Stimulated activated CD4-positive, alpha-beta T cell treated with anti-CD3 and anti-CD28 coated beads, Interleukin-2, amount 100 ng/mL, for 48 hours (primary cell): ENCODE measurements around the gene DLK2.
"Not testable (repeated sequence)": the region's sequence is repeated elsewhere in the genome, so short reads cannot be mapped to it uniquely, and the experiment has no call there.

Experiments
- DNase-seq, 2 donors: peaks; one replicate each; pipeline ENCODE4 v3.0.0-alpha.2; 2020

DLK2 gene

DNA sequence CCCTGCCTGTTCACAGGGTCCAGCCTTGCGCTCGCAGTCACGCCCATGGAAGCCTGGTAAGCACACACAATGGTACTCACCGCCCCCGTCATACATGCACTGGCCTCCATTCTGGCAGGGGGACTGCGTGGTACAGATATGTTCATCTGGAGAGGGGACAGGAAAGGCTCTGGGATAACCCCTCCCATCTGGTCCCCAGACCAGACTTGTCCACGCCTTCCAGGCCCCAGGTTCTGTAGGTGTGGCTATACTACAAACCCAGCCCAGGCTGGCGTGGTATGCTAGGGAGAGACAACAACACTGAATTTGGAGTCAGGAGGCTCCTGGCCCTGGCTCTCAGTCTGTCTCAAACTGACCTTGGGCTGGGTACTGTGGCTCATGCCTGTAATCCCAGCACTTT lies 3.4 kb downstream of the DLK2 start:
- DNase-seq: no peak

DNA sequence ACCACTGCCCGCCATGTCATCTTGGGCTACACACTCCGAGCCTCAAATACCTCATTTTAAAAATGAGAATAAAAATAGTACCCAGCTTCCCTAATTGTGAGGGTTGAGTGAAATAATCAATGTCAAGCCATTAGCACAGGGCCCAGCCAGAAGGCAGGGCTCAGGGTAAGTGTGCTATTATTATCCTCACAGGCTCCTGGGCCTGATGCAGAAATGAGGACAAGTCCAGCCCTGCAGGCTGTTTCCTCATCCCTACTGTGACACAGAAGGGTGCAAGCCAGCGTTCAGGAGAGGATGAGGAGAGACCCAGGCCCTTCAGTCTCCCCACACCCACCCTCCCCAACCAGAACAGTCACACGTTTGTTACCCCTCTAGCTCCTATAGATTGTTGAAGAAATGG lies 4.0 kb downstream of the DLK2 start:
- DNase-seq: no peak

DNA sequence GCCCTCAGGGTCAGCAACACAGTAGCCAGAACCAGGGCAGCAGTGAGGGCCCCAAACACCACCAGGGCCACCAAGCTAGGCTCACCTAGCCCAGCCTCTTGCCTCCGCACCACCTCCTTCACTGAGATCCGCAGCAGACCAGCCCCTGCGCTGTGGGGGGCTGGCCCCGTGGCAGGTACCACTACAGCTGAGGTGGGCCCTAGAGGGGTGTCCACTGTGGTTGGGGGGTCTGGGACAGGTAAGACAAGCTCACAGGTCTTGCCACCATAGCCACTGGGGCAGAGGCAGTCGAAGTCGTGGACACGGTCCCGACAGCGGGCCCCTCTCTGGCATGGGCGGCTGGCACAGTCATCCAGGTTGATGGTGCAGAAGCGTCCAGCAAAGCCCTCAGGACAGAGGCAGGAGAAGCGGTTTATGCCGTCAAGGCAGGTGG lies 4.6 kb downstream of the DLK2 start:
- DNase-seq: no peak

DNA sequence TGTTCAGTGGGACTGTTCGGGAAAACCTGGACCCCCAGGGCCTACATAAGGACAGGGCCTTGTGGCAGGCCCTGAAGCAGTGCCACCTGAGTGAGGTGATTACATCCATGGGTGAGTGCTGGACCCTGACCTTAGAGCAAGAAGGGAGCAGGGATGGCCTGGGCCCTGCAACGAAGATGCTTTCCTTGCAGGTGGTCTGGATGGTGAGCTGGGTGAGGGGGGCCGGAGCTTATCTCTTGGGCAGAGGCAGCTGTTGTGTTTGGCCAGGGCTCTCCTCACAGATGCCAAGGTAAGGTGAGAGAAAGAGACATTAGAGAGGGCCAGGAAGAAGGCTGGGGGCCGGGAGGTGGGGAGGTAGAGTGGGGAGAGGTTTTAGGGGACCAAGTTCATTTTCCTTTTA lies 6.4 kb downstream of the DLK2 start:
- no peak for DNase-seq

DNA sequence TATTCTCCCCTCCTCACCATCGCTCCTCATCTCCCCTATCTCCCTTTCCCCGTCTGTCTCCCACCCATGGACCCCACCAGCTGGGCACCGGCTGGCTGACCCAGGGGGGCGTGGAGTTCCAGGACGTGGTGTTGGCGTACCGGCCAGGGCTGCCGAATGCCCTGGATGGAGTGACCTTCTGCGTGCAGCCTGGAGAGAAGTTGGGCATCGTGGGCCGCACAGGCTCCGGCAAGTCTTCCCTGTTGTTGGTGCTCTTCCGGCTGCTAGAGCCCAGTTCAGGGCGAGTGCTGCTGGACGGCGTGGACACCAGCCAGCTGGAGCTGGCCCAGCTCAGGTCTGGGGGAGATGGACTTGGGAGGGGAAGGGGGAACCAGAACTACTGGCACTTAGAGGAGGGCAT lies 7.7 kb downstream of the DLK2 start:
- DNase-seq: no peak

DNA sequence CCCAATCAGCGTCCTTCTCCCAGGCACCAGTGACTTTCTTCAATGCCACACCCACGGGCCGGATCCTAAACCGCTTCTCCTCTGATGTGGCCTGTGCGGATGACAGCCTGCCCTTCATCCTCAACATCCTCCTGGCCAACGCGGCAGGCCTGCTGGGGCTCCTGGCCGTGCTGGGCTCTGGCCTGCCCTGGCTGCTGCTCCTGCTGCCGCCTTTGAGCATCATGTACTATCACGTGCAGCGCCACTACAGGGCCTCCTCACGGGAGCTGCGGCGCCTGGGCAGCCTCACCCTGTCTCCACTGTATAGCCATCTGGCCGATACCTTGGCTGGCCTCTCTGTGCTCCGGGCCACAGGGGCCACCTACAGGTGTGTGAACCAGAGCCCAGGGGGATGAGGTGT lies 9.8 kb downstream of the DLK2 start:
- no peak for DNase-seq

DNA sequence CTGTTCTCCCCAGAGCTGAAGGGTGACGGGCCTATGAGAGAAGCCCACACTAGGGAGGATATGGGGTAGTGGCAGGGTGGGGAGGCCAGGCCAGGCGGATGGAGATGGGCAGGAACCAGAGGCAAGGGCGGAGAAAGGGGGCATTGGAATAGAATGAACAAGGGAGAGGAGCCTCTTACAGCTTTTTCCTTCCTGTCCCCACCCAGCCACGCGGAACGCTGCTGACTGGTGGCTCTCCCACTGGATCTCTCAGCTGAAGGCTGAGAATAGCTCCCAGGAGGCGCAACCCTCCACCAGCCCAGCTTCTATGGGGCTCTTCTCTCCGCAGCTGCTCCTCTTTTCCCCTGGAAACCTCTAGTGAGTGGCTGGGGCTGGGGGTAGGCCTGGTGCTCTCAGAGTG lies 10.8 kb downstream of the DLK2 start:
- no peak for DNase-seq

DNA sequence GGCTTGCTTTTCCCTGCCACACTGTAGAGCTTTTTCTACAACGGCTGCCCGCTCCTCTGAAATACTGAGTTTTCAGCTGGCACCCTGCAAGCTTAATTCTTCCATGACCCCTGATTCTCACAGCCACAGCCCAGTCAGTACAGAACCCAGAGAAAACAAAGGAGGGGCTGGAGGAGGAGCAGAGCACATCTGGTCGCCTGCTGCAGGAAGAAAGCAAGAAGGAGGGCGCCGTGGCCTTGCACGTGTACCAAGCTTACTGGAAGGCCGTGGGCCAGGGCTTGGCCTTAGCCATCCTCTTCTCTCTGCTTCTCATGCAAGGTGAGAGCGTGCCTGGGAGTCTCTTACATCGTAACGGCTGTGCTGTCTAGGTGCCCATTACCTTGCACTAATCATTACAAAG lies 11.3 kb downstream of the DLK2 start:
- no peak for DNase-seq

DNA sequence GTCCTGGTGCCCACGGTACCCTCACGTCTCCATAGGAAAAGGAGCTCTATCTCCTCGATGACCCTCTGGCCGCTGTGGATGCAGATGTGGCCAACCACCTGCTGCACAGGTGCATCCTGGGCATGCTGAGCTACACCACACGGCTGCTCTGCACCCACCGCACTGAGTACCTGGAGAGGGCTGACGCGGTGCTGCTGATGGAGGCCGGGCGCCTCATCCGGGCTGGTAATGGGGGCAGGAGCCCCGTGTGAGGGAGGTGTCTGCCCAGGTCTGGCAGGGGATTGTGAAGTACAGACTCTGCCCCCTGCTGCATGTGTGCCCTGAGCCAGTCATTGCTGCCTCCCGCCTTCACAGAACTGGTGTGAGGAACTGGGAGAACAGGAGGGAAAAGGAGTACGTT lies 12.4 kb downstream of the DLK2 start:
- no peak for DNase-seq

DNA sequence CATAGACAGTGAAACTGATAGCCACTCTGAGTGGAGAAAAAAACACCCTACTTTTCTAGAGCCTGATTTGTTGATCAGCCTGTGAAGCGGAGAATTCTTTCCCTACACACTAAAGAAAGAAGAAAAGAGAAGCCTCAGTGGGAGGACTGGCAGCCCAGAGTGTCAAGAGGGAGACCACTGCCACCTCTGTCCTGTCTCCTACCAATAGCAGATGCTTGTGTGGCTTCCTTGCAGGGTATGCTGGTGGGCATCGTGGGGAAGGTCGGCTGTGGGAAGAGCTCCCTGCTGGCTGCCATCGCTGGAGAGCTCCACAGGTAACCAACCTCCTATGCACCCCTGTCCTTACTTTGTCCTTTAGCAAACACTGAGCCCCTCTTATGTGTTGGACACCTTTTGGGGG lies 17.6 kb downstream of the DLK2 start:
- DNase-seq: no peak

DNA sequence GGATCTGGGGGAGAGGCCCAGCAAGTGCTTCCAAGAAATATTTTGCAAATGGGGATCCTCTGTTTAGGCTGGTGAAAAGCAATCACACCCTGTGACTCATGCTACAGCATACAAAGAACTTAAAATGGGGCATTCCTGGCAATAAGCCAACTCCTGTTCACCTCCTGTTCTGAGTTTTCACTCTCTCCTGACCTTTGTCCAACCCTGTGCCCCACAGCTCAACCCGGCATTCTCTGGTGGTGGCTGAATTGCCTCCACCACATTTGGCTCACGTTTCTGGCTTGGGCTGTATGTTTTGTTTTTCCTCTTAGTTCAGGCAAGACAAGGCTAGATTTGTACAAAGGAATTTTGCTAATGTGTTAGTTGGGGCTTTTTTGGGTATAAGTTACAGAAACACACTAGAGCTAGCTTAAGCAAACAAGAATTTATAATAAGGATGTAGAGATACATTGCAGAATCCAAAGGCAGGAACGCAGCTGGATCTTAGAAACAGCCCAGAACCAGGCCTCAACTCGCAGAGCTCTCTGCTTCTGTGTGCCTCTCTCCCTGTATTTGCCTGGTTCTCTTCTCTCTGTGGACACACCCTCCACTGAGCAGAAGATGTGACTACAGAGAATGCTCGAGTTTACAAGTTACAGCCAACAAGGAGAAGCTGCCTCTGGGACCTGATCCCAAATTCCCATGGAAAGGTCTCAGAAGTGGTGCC lies 18.6 kb downstream of the DLK2 start:
- no peak for DNase-seq

DNA sequence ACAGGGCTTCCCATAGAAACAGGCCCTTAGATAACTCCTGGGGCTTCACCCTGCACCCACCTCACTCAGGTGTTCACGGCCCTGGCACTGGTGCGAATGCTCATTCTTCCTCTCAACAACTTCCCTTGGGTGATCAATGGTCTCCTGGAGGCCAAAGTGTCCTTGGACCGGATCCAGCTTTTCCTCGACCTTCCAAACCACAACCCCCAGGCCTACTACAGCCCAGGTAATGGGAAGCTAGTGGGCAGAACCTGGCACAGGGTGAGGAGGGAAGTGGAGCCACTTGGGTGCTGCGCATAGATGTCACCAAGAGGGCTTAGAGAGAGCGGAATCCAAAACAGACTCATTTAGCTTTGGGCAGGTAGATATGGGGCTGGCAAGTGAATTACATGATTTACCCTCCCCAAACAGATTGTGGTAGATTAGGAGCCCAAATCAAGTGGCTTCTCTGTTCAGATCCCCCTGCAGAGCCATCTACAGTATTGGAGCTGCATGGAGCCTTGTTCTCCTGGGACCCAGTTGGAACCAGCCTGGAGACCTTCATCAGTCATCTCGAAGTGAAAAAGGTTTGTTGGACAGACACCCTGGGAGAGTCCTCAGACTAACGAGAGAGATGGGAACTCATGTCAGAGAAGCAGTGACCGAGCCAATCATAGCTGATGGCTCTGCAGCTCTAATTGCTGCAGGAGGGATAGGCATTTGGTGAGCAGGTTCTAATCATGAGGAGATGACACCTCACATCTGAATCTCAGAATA lies 19.5 kb downstream of the DLK2 start:
- no peak for DNase-seq

DNA sequence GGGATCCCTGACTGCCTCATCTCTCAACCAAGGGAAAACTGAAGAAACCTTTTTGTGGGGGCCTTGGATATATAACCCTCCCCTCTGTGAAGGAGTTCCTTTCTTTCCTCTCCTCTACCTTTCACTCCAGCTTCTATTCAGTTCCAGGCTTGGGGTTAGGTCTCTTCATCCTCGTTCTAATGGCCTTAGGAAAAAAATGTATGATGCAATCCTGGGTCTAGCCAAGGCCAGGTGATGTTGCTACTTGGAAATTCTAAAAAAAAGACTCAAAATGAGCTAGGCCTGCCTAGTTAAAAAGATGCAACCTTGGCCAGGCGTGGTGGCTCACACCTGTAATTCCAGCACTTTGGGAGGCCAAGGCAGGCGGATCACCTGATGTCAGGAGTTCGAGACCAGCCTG lies 20.4 kb downstream of the DLK2 start:
- no peak for DNase-seq

DNA sequence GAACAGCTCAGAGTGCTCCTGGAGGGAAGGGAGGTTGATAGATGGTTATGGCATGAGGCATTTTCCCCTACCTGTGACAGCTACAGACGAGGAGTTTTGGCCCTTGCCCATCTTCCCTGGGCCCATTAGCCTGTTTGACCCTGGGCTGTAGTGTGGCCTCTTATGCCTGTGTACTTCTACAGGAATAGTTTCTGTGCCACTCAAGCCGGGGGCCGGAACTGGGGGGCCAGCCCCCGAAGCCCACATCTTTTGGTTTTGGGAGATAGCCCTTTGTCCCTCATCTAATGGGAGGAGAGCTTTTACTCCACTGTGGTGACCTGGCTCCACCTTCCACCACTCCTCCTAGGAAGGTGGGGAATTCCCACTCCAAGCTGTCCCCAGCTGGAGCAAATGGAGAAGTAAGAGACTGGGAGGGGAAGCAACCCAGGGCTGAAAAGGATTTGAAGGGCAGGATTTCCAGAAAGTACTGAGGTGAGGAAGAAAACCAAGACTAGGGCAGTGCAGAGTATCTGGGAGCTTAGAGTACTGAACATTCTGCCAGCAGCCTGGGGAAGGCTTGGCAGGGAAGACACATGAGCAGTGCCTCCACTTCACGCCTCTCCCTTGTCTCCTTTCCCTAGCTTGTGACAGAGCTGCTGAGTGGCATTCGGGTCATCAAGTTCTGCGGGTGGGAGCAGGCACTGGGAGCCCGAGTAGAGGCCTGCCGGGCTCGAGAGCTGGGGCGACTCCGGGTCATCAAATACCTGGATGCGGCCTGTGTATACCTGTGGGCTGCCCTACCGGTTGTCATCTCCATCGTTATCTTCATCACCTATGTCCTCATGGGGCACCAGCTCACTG lies 21.1 kb downstream of the DLK2 start:
- DNase-seq: no peak

DNA sequence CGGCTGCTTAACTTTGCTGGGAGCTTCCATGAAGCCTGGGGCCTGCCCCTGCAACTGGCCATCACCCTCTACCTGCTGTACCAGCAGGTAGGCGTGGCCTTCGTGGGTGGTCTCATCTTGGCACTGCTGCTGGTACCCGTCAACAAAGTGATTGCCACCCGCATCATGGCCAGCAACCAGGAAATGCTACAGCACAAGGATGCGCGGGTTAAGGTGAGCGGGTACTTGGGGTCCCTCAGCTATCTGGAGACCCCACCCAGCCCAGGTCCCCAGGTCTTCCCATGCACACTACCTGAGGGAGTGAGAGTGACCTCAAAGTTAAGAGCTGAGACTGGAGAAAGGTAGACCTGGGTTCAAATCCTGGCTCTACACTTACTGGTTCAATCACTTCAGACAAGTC lies 22.2 kb downstream of the DLK2 start:
- no peak for DNase-seq

DNA sequence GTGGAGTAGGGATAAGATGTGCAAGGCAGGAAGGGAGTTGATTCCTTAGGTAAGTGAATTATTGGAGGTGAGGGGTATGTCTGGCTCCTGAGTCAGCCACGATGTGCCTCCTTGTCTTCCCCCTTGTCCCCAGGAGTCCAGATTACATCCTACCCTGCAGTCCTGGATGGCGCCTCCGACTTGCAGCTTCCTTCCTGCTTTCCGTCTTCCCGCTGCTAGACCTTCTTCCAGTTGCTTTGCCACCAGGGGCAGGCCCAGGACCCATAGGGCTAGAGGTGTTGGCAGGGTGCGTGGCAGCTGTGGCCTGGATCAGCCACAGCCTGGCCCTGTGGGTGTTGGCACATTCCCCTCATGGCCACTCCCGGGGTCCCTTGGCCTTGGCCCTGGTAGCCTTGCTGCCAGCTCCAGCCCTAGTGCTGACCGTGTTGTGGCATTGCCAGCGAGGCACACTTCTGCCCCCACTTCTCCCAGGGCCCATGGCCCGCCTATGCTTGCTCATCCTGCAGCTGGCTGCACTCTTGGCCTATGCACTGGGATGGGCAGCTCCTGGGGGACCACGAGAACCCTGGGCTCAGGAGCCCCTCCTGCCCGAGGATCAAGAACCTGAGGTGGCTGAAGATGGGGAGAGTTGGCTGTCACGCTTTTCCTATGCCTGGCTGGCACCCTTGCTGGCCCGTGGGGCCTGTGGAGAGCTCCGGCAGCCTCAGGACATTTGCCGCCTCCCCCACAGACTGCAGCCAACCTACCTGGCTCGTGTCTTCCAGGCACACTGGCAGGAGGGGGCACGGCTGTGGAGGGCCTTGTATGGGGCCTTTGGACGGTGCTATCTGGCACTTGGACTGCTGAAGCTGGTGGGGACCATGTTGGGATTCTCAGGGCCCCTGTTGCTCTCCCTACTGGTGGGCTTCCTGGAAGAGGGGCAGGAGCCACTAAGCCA lies 23.1 kb downstream of the DLK2 start:
- DNase-seq: no peak

DNA sequence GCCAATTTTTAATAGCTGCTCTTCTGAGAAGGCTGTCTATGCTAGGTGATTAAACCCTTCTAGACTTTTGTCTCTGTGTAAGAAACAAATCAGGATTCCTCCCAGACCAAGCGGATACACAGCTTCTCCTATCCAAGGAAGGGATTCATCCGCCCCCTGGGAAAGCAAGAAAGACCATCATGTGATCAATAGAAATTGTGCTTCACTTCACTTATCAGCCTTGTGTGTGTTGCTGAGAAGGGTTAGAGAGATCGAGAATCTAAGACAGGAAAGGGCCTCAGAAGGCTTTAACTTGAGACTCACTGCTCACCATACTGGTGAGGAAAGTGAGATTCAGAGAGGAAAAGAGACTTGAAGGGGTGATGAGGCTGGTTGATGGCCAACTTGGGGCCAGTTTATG lies 26.5 kb downstream of the DLK2 start:
- DNase-seq: no peak

DNA sequence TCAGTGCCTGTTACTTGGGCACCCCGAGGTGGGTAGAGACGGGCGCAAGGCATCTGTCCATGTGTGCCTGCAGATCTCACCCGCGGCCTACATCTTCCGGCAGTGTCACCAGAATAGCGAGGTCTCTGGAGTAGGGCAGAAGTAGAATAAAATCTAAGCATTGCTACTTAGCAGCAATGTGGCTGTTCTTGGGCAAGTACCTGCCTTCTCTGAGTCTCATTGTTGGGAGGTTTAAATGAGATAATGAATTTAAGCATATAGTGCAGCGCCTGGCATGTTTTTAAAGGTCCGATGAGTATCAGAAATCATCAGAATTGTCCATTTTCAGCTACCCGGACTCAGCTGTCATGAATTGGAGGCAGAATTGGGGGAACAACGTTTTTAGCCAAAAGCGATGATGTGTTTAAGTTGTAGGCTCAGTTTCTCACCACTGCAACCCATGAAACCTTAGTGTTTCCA lies 27.2 kb downstream of the DLK2 start:
- no peak for DNase-seq

DNA sequence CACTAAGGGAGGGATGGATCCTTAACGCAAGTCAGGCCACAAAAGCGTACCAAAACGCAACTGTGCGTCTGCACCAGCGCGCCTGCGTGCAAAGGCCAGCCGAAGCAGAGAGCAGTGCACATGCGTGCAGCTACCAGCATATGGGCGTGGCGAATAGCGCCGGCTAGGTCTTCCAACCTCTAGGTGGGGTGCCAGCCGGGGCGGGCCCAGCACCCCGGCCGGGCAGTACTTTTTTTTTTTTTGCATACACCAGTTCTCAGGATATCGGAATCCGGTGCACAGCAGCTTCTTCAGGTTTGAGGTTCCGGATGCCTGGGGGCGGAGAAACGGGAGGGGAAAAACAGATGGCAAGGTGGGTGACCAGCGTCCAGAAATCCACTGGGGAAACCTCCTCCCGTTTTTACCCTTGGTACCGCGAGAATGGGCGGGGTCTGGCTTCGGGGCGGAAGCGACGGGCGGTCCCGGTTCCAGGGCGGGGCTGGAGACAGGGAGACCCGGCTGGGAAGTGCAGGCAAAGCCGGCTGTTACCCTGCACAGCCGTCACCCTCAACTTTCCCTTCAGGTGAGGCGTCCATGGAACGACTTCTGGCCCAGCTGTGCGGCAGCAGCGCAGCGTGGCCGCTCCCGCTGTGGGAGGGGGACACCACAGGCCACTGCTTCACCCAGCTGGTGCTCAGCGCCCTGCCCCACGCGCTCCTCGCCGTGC lies 27.8 kb downstream of the DLK2 start, which contains the start of gene ABCC10:
TSS of gene ABCC10 (plus strand) at position 136 of the 706 bp plus-strand sequence. CDS start at position 574, 438 bp downstream.
- peak; percentile 89 to 93 for DNase-seq

DNA sequence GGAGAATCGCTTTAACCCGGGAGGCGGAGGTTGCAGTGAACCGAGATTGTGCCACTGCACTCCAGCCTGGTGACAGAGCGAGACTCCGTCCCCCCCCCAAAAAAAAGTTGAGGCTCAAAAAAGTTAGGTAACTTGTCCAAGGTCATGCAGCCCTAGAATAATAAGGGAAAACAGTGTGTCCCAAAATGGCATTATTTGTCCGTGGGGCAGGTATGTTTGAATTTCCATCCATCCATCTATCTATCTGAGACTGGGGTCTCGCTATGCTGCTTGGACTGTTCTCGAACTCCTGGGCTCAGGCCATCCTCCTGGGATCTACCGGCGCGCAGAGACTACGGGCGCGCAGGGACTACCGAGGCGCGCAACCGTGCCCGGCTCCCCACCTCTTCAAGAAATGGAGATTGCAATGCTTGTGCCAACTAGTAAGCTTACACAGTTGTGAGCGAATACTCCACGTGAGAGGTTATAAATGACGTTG lies 28.4 kb downstream of the DLK2 start:
- DNase-seq: no peak

DNA sequence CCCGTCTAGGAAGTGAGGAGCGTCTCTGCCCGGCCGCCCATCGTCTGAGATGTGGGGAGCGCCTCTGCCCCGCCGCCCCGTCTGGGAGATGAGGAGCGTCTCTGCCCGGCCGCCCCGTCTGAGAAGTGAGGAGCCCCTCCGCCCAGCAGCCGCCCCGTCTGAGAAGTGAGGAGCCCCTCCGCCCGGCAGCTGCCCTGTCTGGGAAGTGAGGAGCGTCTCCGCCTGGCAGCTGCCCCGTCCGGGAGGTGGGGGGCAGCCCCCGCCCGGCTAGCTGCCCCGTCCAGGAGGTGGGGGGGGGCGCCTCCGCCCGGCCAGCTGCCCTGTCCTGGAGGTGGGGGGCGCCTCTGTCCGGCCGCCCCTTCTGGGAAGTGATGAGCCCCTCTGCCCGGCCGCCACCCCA lies 30.3 kb downstream of the DLK2 start:
- not testable (repeated sequence) for DNase-seq

DNA sequence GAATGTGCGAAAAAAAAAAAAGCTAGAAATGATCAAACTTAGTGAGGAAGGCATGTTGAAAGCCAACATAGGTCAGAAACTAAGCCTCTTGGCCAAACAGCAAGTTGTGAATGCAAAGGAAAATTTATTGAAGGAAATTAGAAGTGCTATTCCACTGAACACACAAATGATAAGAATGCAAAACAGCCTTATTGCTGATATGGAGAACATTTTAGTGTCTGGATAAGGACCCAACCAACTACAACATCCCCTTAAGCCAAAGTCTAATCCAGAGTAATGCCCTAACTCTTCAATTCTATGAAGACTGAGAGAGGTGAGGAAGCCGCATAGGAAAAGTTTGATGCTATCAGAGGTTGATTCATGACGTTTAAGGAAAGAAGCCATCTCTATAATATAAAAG lies 33.5 kb downstream of the DLK2 start:
- DNase-seq: no peak
